Sigmoid colon (tissue), 4 donors: Measurements from ENCODE around the gene GTF2H3.

Experiments
- CTCF ChIP-seq, 4 experiments: fragments of 450-650 bp in 3 of 4; fragments of 200-600 bp in 1 of 4; IDR thresholded peaks; one replicate each; pipeline ENCODE4 v1.5.1; 2016 to 2019; ENCODE audit warnings: antibody characterized with exemption in 4 of 4, mild to moderate bottlenecking in 3 of 4, moderate library complexity in 2 of 4
- EP300 ChIP-seq, 4 donors: sonication (generic); formaldehyde crosslinking; IDR thresholded peaks; one replicate each; pipeline ENCODE4 v1.6.1; 2017; ENCODE audit warnings: antibody characterized with exemption in 4 of 4

- TF ChIP-seq CTCF (IDR thresholded peaks at IDR 0.05) (no peak), EP300 (IDR thresholded peaks at IDR 0.05) (no peak)
These were observed 34.1 kb downstream of the GTF2H3 start for GRCh38 chr12:123667771-123668170.
